ENCODE measurements around the gene FBXL3.
"Not testable (repeated sequence)": the region's sequence is repeated elsewhere in the genome, so short reads cannot be mapped to it uniquely, and the experiment has no call there.

FBXL3 gene

GRCh38 chr13:77026255-77026860 lies 601 bp downstream of the FBXL3 start:
- DNase-seq = peak; percentile 43

- peak; percentile 42 for DNase-seq
These were observed 4.6 kb downstream of the FBXL3 start for GRCh38 chr13:77022341-77022740.

GRCh38 chr13:77019756-77020155 lies 7.2 kb downstream of the FBXL3 start:
- DNase-seq = no peak

- no peak for DNase-seq
These were observed 9.9 kb downstream of the FBXL3 start for GRCh38 chr13:77016888-77017623.

GRCh38 chr13:77016251-77016812 lies 10.6 kb downstream of the FBXL3 start:
- DNase-seq = no peak

GRCh38 chr13:77014906-77015685 lies 11.9 kb downstream of the FBXL3 start:
- DNase-seq = no peak

GRCh38 chr13:77013853-77014542 lies 13.0 kb downstream of the FBXL3 start:
- no peak for DNase-seq

- DNase-seq = not testable (repeated sequence)
These were observed 17.2 kb downstream of the FBXL3 start for GRCh38 chr13:77009719-77010118.

GRCh38 chr13:77009011-77009410 lies 17.9 kb downstream of the FBXL3 start:
- DNase-seq = no peak

- DNase-seq = not testable (repeated sequence)
These were observed 18.6 kb downstream of the FBXL3 start for GRCh38 chr13:77008337-77008736.

GRCh38 chr13:77002590-77003190 lies 24.3 kb downstream of the FBXL3 start:
- peak; percentile 27 for DNase-seq

- DNase-seq = no peak
These were observed 24.9 kb downstream of the FBXL3 start for GRCh38 chr13:77001963-77002587.

GRCh38 chr13:77001540-77001939 lies 25.4 kb downstream of the FBXL3 start:
- DNase-seq = no peak

- no peak for DNase-seq
These were observed 26.5 kb downstream of the FBXL3 start for GRCh38 chr13:77000475-77000874.

GRCh38 chr13:76994281-76994680 lies 32.7 kb downstream of the FBXL3 start:
- DNase-seq = no peak

- DNase-seq = no peak
These were observed 33.5 kb downstream of the FBXL3 start for GRCh38 chr13:76993473-76993872.

GRCh38 chr13:76993021-76993420 lies 33.9 kb downstream of the FBXL3 start:
- no peak for DNase-seq

GRCh38 chr13:76992548-76993001 lies 34.4 kb downstream of the FBXL3 start:
- DNase-seq = no peak

- DNase-seq = peak; percentile 90
These were observed 35.0 kb downstream of the FBXL3 start, which contains the start of gene CLN5 for GRCh38 chr13:76991796-76992547. Gene CLN5 (plus strand): TSS chr13:76992081. CDS start chr13:76992099, 18 bp downstream.

- no peak for DNase-seq
These were observed 35.5 kb downstream of the FBXL3 start for GRCh38 chr13:76991432-76991795.

GRCh38 chr13:76983676-76984075 lies 43.3 kb downstream of the FBXL3 start:
- no peak for DNase-seq
